Activated CD8-positive, alpha-beta T cell treated with anti-CD3 and anti-CD28 coated beads for 36 hours (primary cell): ENCODE results near the gene NDUFA13. TPM values are rescaled to one million over a fixed set of nuclear protein-coding genes. Genes with fewer than 3 reads are reported as not detected.

Experiments used
- ATAC-seq: fragments of 200-7000 bp; cut with Tn5 transposase; one replicate; pipeline ENCODE4 v1.10.0; 2021; ENCODE audit warnings: mild to moderate bottlenecking, moderate library complexity
- CTCF ChIA-PET: fragments of 350-600 bp; sonication (Branson Sonifier 250); formaldehyde crosslinking; loops from one replicate; lab custom pipeline; 2021; ENCODE audit warnings: antibody characterized with exemption; lab: Charles Lee
- POLR2A ChIA-PET: fragments of 350-600 bp; sonication (Branson Sonifier 250); formaldehyde crosslinking; loops from one replicate; lab custom pipeline; 2021; ENCODE audit warnings: antibody characterized with exemption; lab: Charles Lee
- DNase-seq: peaks from one replicate; pipeline ENCODE4 v3.0.0-alpha.2; 2020
- H3K27ac Mint-ChIP-seq: one replicate; pipeline ENCODE4 v1.8.0; 2021; ENCODE audit warnings: mild to moderate bottlenecking, mixed read lengths
- H3K27me3 Mint-ChIP-seq: one replicate; pipeline ENCODE4 v1.8.0; 2021; ENCODE audit warnings: mixed read lengths
- H3K36me3 Mint-ChIP-seq: one replicate; pipeline ENCODE4 v1.8.0; 2021; ENCODE audit warnings: low read depth, mixed read lengths
- H3K4me1 Mint-ChIP-seq: one replicate; pipeline ENCODE4 v1.8.0; 2021; ENCODE audit warnings: low read depth, mixed read lengths
- H3K4me3 Mint-ChIP-seq: one replicate; pipeline ENCODE4 v1.8.0; 2021; ENCODE audit warnings: mild to moderate bottlenecking, moderate library complexity, mixed read lengths
- H3K9me3 Mint-ChIP-seq: one replicate; pipeline ENCODE4 v1.8.0; 2021; ENCODE audit warnings: mixed read lengths
- CTCF ChIP-seq: fragments of 200-600 bp; IDR thresholded peaks from one replicate; pipeline ENCODE4 v1.8.0; 2022; ENCODE audit warnings: antibody characterized with exemption, mild to moderate bottlenecking
- intact Hi-C: fragments of 100-400 bp; cut with micrococcal nuclease; formaldehyde crosslinking; loops from one replicate; pipeline ENCODE4 v1.10.0; 2022
- total RNA-seq, 2 experiments: library from RNA; stranded (reverse); gene quantifications; one replicate each; pipeline ENCODE4 v1.2.3, GENCODE V29; 2021

NDUFA13 gene
- total RNA-seq, 2 experiments from 2014 or later = 298 to 310 TPM

DNA sequence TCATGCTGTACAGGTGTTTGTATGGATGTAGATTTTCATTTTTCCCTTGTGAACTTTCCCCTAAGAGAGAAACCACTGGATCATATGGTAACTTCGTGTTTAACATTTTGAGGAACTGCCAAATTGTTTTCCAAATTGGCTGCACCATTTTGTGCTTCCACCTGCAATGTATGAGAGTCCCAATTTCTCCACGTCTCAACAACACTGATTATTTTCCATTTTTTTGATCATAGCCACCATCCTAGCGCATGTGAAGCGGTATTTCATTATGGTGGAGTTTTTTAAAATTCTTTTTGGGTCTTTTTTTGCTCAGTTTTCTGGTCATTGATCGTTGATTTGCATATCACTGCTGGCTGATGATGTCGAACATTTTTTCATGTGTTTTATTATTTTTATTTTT lies 5.0 kb downstream of the NDUFA13 start:
- intact Hi-C loops = no loop called here
- Mint-ChIP-seq H3K4me3 (no peak overlapping the region), H3K27ac (peak overlapping the region; percentile 32), H3K4me1 (peaks cover 35% of the 10 kb centered on the region), H3K27me3 (no peaks in the 10 kb centered on the region), H3K36me3 (peaks cover 28% of the 10 kb centered on the region), H3K9me3 (no peaks in the 10 kb centered on the region)
- ChIA-PET CTCF (interaction anchor here (1.2 to 3.0 kb wide), 3 partner anchors 10 to 33 kb away, joined by 3 to 10 read pairs (median 5); no protein-coding TSS in a partner anchor), POLR2A (no interaction called here)
- ATAC-seq = no peak
- TF ChIP-seq CTCF = no peak
- DNase-seq = no peak

DNA sequence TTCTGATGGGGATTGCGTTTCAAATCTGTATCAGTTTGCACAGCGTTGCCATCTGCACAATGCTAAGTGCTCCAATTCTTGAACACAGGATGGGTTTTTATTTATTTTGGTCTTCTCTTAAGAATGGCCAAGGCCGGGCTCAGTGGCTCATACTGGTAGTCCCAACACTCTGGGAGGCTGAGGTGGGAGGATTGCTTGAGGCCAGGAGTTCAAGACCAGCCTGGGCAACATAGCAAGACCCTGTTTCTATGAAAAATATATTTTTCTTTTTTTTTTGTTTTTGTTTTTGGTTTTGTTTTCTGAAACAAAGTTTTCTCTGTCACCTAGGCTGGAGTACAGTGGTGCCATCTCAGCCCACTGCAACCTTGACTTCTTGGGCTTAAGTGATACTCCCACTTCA lies 7.2 kb downstream of the NDUFA13 start:
- DNase-seq (no peak), ATAC-seq (no peak)
- Mint-ChIP-seq H3K9me3 (no peaks in the 10 kb centered on the region), H3K36me3 (peaks cover 32% of the 10 kb centered on the region), H3K27me3 (no peaks in the 10 kb centered on the region), H3K4me1 (peaks cover 32% of the 10 kb centered on the region), H3K27ac (no peak overlapping the region), H3K4me3 (no peak overlapping the region)
- CTCF ChIA-PET = interaction anchor here (1.7 to 3.0 kb wide), 2 partner anchors 9 to 31 kb away, joined by 6 to 10 read pairs; no protein-coding TSS in a partner anchor
- POLR2A ChIA-PET = no interaction called here
- no peak for TF ChIP-seq CTCF
- intact Hi-C loops = no loop called here

GRCh38 chr19:19524053-19524452 lies 8.0 kb downstream of the NDUFA13 start:
- Mint-ChIP-seq H3K4me3 (no peak overlapping the region), H3K9me3 (no peaks in the 10 kb centered on the region), H3K36me3 (peaks cover 31% of the 10 kb centered on the region), H3K4me1 (peaks cover 31% of the 10 kb centered on the region), H3K27ac (no peak overlapping the region), H3K27me3 (no peaks in the 10 kb centered on the region)
- ChIA-PET POLR2A (no interaction called here), CTCF (interaction anchor here (1.7 to 3.0 kb wide), 2 partner anchors 8 to 30 kb away, joined by 6 to 10 read pairs; no protein-coding TSS in a partner anchor)
- DNase-seq = no peak
- no peak for ATAC-seq
- intact Hi-C loops = no loop called here
- no peak for TF ChIP-seq CTCF

DNA sequence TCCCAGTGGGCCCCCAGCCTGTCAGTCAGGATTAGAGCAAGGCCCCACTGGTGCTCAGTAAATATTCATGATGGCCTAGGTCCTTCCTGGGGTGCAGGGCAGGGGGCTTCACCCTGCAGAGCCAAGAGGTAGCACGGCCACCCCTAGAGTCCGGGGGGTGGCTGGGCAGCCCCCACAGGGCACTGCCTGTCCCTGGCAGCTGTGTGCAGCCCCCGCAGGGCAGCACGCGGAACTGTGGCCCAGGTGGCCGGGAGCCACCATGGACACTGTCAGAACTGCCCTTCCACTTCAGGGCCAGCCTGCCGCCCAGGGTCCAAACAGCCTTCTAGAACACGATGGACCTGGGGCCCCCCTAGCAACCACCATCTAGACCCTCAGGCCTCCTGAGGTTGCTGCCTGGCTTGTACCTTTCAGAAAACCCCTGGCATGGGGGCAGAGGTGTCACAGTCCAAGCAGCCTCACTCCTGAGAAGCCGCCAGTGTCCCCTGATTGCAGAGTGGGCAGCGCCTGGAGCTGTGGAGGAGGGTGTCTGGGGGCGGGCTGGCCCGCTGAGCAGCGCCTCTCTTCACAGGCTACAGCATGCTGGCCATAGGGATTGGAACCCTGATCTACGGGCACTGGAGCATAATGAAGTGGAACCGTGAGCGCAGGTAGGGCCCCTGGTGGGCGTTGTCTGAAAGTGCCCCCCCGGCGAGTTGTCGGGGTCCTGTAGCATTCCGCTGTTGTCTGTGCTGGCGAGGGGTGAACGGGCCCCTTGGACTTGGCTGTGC lies 9.8 kb downstream of the NDUFA13 start:
- no peak overlapping the region for H3K27ac Mint-ChIP-seq
- H3K9me3 Mint-ChIP-seq = no peaks in the 10 kb centered on the region
- no peak overlapping the region for H3K4me3 Mint-ChIP-seq
- peaks cover 19% of the 10 kb centered on the region for H3K4me1 Mint-ChIP-seq
- ATAC-seq (no peak), DNase-seq (no peak)
- H3K27me3 Mint-ChIP-seq = no peaks in the 10 kb centered on the region
- CTCF ChIA-PET = no interaction called here
- POLR2A ChIA-PET = interaction anchor here (1.0 kb wide), 1 partner anchor 15 kb away, joined by 4 read pairs; no protein-coding TSS in a partner anchor
- intact Hi-C loops = no loop called here
- peaks cover 16% of the 10 kb centered on the region for H3K36me3 Mint-ChIP-seq
- TF ChIP-seq CTCF = no peak
